Smooth muscle cell (in vitro differentiated cells): ENCODE measurements around the gene DRC7. TPM values are rescaled to one million over a fixed set of nuclear protein-coding genes. Genes with fewer than 3 reads are reported as not detected.

Experiments used
- DNase-seq: peaks from one replicate; lab custom pipeline; 2025; ENCODE audit not compliant: unreplicated experiment; lab: John Stamatoyannopoulos, UW
- H2AFZ ChIP-seq: fragments of 200-600 bp; sonication (generic); 2 replicates; pipeline ENCODE4 v1.6.0; 2016; ENCODE audit warnings: antibody characterized with exemption, low read depth, mild to moderate bottlenecking
- H3F3A ChIP-seq: fragments of 200-600 bp; sonication (generic); 2 replicates; pipeline ENCODE4 v1.6.0; 2017; ENCODE audit warnings: antibody characterized with exemption, low read depth
- H3K27ac ChIP-seq: fragments of 200-600 bp; sonication (generic); 2 replicates; pipeline ENCODE4 v1.5.1; 2016; ENCODE audit warnings: low read depth, mild to moderate bottlenecking
- H3K27me3 ChIP-seq: fragments of 200-600 bp; sonication (generic); 2 replicates; pipeline ENCODE4 v1.6.1; 2016; ENCODE audit warnings: low read depth, mild to moderate bottlenecking
- H3K36me3 ChIP-seq: fragments of 200-600 bp; sonication (generic); 2 replicates; pipeline ENCODE4 v1.5.1; 2016; ENCODE audit warnings: low read depth
- H3K4me1 ChIP-seq: fragments of 200-600 bp; sonication (generic); 2 replicates; pipeline ENCODE4 v1.5.1; 2016; ENCODE audit warnings: low read depth
- H3K4me2 ChIP-seq: fragments of 200-600 bp; sonication (generic); 2 replicates; pipeline ENCODE4 v1.6.0; 2016; ENCODE audit warnings: mild to moderate bottlenecking
- H3K4me3 ChIP-seq: fragments of 200-600 bp; sonication (generic); 2 replicates; pipeline ENCODE4 v1.5.1; 2016; ENCODE audit warnings: mild to moderate bottlenecking
- H3K79me2 ChIP-seq: fragments of 200-600 bp; sonication (generic); 2 replicates; pipeline ENCODE4 v1.6.0; 2016; ENCODE audit warnings: low read depth, mild to moderate bottlenecking
- H3K9ac ChIP-seq: fragments of 200-600 bp; sonication (generic); 2 replicates; pipeline ENCODE4 v1.6.0; 2016; ENCODE audit warnings: low read depth
- H3K9me3 ChIP-seq: fragments of 200-600 bp; sonication (generic); replicated peaks from 2 replicates; pipeline ENCODE4 v1.5.1; 2016; ENCODE audit warnings: low read depth
- H4K20me1 ChIP-seq: fragments of 200-600 bp; sonication (generic); 2 replicates; pipeline ENCODE4 v1.6.0; 2016; ENCODE audit warnings: low read depth
- WGBS: methylation state at CpG from one replicate; pipeline ENCODE4 v1.1.7; 2016; ENCODE audit warnings: low lambda C conversion rate; 5-methylcytosine and 5-hydroxymethylcytosine counted together
- polyA plus RNA-seq: library from polyadenylated mRNA; unstranded; fragments of >200 nt; fragmentation: Nextera tagmentation; extraction: Ambion mirVana; gene quantifications from 2 replicates; pipeline ENCODE4 v1.2.1, GENCODE V29; 2016
- total RNA-seq: library from RNA; depleted of rRNA; stranded (reverse); fragments of >200 nt; gene quantifications from 2 replicates; pipeline ENCODE4 v1.2.3, GENCODE V29; 2014
- TF ChIP-seq, protein P1 (sequence below): fragments of 200-600 bp; sonication (generic); IDR thresholded peaks from 2 replicates; pipeline ENCODE4 v1.5.1; 2017; ENCODE audit warnings: borderline replicate concordance, mild to moderate bottlenecking, antibody characterized with exemption; ENCODE audit not compliant: insufficient read depth, poor library complexity, severe bottlenecking

The DRC7 gene
- total and polyA plus RNA-seq, 2 experiments from 2014 or later: 0.94 TPM; not detected in 1

GRCh38 chr16:57725554-57725953, 30.9 kb downstream of the DRC7 start:
- no peaks in the 10 kb centered on the region for H3F3A ChIP-seq
- H3K4me1 ChIP-seq: no peaks in the 10 kb centered on the region
- H3K9me3 ChIP-seq: no peaks in the 10 kb centered on the region
- 78% methylated on average over 5 of the region's 5 CpGs for WGBS
- no peaks in the 10 kb centered on the region for H3K27me3 ChIP-seq
- no peak overlapping the region for H3K4me3 ChIP-seq
- TF ChIP-seq, protein P1, sequence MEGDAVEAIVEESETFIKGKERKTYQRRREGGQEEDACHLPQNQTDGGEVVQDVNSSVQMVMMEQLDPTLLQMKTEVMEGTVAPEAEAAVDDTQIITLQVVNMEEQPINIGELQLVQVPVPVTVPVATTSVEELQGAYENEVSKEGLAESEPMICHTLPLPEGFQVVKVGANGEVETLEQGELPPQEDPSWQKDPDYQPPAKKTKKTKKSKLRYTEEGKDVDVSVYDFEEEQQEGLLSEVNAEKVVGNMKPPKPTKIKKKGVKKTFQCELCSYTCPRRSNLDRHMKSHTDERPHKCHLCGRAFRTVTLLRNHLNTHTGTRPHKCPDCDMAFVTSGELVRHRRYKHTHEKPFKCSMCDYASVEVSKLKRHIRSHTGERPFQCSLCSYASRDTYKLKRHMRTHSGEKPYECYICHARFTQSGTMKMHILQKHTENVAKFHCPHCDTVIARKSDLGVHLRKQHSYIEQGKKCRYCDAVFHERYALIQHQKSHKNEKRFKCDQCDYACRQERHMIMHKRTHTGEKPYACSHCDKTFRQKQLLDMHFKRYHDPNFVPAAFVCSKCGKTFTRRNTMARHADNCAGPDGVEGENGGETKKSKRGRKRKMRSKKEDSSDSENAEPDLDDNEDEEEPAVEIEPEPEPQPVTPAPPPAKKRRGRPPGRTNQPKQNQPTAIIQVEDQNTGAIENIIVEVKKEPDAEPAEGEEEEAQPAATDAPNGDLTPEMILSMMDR: no peak
- no peak overlapping the region for H2AFZ ChIP-seq
- no peak overlapping the region for H3K27ac ChIP-seq
- no peak overlapping the region for H3K9ac ChIP-seq
- no peaks in the 10 kb centered on the region for H3K79me2 ChIP-seq
- H3K36me3 ChIP-seq: no peaks in the 10 kb centered on the region
- no peak for DNase-seq
- H3K4me2 ChIP-seq: no peak overlapping the region
- H4K20me1 ChIP-seq: no peaks in the 10 kb centered on the region

DNA sequence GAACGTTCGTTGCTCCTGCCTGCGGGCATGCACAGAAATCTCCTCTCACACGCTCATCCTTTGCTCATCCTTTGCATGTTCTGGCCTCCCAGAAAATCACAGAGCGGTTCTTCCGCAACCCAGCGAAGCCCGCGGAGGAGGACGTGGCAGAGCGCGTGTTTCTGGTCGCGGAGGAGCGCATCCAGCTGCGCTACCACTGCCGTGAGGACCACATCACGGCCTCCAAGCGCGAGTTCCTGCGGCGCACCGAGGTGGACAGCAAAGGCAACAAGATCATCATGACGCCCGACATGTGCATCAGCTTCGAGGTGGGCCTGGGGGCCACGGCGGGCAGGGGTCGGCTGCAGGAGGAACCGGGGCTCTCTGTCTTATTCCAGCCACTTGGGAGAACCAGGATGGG, 31.4 kb downstream of the DRC7 start:
- H4K20me1 ChIP-seq: no peaks in the 10 kb centered on the region
- no peak overlapping the region for H2AFZ ChIP-seq
- no peak overlapping the region for H3K4me3 ChIP-seq
- H3K9ac ChIP-seq: no peak overlapping the region
- no peaks in the 10 kb centered on the region for H3K79me2 ChIP-seq
- DNase-seq: no peak
- 90% methylated on average over 30 of the region's 30 CpGs for WGBS
- TF ChIP-seq, protein P1: no peak
- no peaks in the 10 kb centered on the region for H3F3A ChIP-seq
- H3K4me1 ChIP-seq: no peaks in the 10 kb centered on the region
- no peak overlapping the region for H3K4me2 ChIP-seq
- H3K27me3 ChIP-seq: no peaks in the 10 kb centered on the region
- no peak overlapping the region for H3K27ac ChIP-seq
- H3K9me3 ChIP-seq: no peaks in the 10 kb centered on the region
- H3K36me3 ChIP-seq: no peaks in the 10 kb centered on the region

DNA sequence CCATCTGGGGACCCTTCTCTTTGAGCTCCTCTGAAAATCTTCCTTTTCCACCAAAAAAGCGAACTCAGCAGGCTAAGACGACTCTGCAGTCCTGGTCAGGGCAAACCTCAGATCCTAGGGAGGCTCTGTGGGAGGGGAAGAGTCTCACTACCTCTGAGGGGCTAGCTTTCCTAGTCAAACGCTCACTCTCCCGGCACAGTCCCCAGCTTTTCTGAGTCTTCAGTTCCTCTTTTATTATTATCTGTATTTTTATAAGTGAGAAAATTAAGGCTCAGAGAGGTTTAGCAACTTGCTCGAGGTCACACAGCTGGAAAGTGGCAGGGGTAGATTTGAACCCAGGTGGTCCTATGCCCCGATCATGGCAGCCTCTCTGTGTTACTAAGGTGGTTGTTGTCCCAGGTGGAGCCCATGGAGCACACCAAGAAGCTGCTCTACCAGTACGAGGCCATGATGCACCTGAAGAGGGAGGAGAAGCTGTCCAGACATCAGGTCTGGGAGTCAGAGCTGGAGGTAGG, 31.9 kb downstream of the DRC7 start:
- WGBS: 89% methylated on average over 7 of the region's 7 CpGs
- no peaks in the 10 kb centered on the region for H3K9me3 ChIP-seq
- DNase-seq: no peak
- TF ChIP-seq, protein P1: no peak
- H3F3A ChIP-seq: no peaks in the 10 kb centered on the region
- no peak overlapping the region for H2AFZ ChIP-seq
- H3K9ac ChIP-seq: no peak overlapping the region
- no peaks in the 10 kb centered on the region for H3K36me3 ChIP-seq
- H3K27ac ChIP-seq: no peak overlapping the region
- H3K79me2 ChIP-seq: no peaks in the 10 kb centered on the region
- H3K4me3 ChIP-seq: no peak overlapping the region
- H3K4me2 ChIP-seq: no peak overlapping the region
- no peaks in the 10 kb centered on the region for H4K20me1 ChIP-seq
- H3K27me3 ChIP-seq: no peaks in the 10 kb centered on the region
- H3K4me1 ChIP-seq: no peaks in the 10 kb centered on the region

GRCh38 chr16:57727610-57728009, 33.0 kb downstream of the DRC7 start:
- Histone ChIP-seq H3K9me3 (no peaks in the 10 kb centered on the region), H3F3A (no peaks in the 10 kb centered on the region), H3K79me2 (no peaks in the 10 kb centered on the region), H3K9ac (no peak overlapping the region), H3K4me2 (no peak overlapping the region), H3K4me3 (no peak overlapping the region), H3K27me3 (no peaks in the 10 kb centered on the region), H2AFZ (no peak overlapping the region), H3K27ac (no peak overlapping the region), H3K36me3 (no peaks in the 10 kb centered on the region), H4K20me1 (no peaks in the 10 kb centered on the region), H3K4me1 (no peaks in the 10 kb centered on the region)
- WGBS: 72% methylated on average over 4 of the region's 4 CpGs
- TF ChIP-seq, protein P1: no peak
- no peak for DNase-seq
